HL-60 (cell line): ENCODE results near the gene SMARCAD1.

Source experiments
- CTCF ChIP-seq: IDR thresholded peaks from one replicate; pipeline ENCODE4 v1.5.1; 2011; ENCODE audit warnings: low read length, control low read depth, inconsistent platforms; ENCODE audit not compliant: insufficient read depth
- POLR2AphosphoS5 ChIP-seq: IDR thresholded peaks from 2 replicates; pipeline ENCODE4 v1.6.1; 2012; ENCODE audit warnings: low read depth
- REST ChIP-seq: IDR thresholded peaks from 2 replicates; pipeline ENCODE4 v1.6.1; 2012; ENCODE audit warnings: low read depth; ENCODE audit not compliant: insufficient replicate concordance
- SPI1 ChIP-seq: IDR thresholded peaks from 2 replicates; pipeline ENCODE4 v1.6.1; 2012; ENCODE audit warnings: low read depth, mild to moderate bottlenecking, borderline replicate concordance

- no peak for TF ChIP-seq CTCF
- no peak for TF ChIP-seq POLR2AphosphoS5
- no peak for TF ChIP-seq REST
- TF ChIP-seq SPI1 = no peak
Observed at GRCh38 chr4:94305466-94306225, 98.0 kb downstream of the SMARCAD1 start.
